SK-N-SH (cell line): ENCODE measurements around the gene GNAI3. TPM values are rescaled to one million over a fixed set of nuclear protein-coding genes. Genes with fewer than 3 reads are reported as not detected.

Experiments used
- CTCF ChIA-PET: fragments of 300-600, 350-600 bp; formaldehyde crosslinking; extraction: SDS; loops from one replicate; lab custom pipeline; 2021; lab: Yijun Ruan, JAX
- POLR2A ChIA-PET: fragments of 350-600 bp; sonication (Branson Sonifier 250); formaldehyde crosslinking; extraction: SDS; loops from one replicate; lab custom pipeline; 2020; ENCODE audit warnings: antibody characterized with exemption, inconsistent platforms; lab: Yijun Ruan, JAX
- DNase-seq: peaks from one replicate; pipeline ENCODE4 v3.0.0; 2012
- H2AFZ ChIP-seq: fragments of 200-600 bp; sonication (generic); 2 replicates; pipeline ENCODE4 v1.8.1; 2016; ENCODE audit warnings: antibody characterized with exemption, mild to moderate bottlenecking, low read depth
- H3F3A ChIP-seq: fragments of 200-600 bp; sonication (generic); replicated peaks from 2 replicates; pipeline ENCODE3; 2016; ENCODE audit warnings: antibody characterized with exemption, mild to moderate bottlenecking; ENCODE audit not compliant: insufficient read depth
- H3K27ac ChIP-seq, 2 experiments: fragments of 200-500 bp in 1 of 2; fragments of 200-600 bp in 1 of 2; sonication (Bioruptor generic) in 1 of 2; sonication (generic), shearing (Covaris generic) in 1 of 2; 2 replicates each; pipeline versions ENCODE4 v1.5.1 to v1.6.1; 2014 to 2016; ENCODE audit warnings: low read depth in 2 of 2, inconsistent platforms in 1 of 2, low read length in 1 of 2, mild to moderate bottlenecking in 1 of 2, mixed read lengths in 1 of 2
- H3K27me3 ChIP-seq: fragments of 200-600 bp; sonication (generic), shearing (Covaris generic); 2 replicates; pipeline ENCODE4 v1.6.1; 2016; ENCODE audit warnings: mixed run types; ENCODE audit not compliant: insufficient read depth
- H3K36me3 ChIP-seq, 2 experiments: fragments of 200-500 bp in 1 of 2; fragments of 200-600 bp in 1 of 2; sonication (Bioruptor generic) in 1 of 2; sonication (generic) in 1 of 2; replicated peaks in 1 of 2; 2 replicates each; pipeline versions ENCODE3 to v1.5.1; 2014 to 2016; ENCODE audit warnings: low read length in 1 of 2, mild to moderate bottlenecking in 1 of 2; ENCODE audit not compliant: insufficient read depth in 2 of 2, control insufficient read depth in 1 of 2
- H3K4me1 ChIP-seq, 2 experiments: fragments of 200-500 bp in 1 of 2; fragments of 200-600 bp in 1 of 2; sonication (Bioruptor generic) in 1 of 2; sonication (generic), shearing (Covaris generic) in 1 of 2; 2 replicates each; pipeline versions ENCODE4 v1.5.1 to v1.6.1; 2014 to 2016; ENCODE audit warnings: low read depth in 1 of 2, low read length in 1 of 2, mixed run types in 1 of 2; ENCODE audit not compliant: insufficient read depth in 2 of 2, control insufficient read depth in 1 of 2
- H3K4me2 ChIP-seq: fragments of 200-600 bp; sonication (generic), shearing (Covaris generic); 2 replicates; pipeline ENCODE4 v1.6.1; 2017; ENCODE audit warnings: mixed run types
- H3K4me3 ChIP-seq, 2 experiments: fragments of 200-500 bp in 1 of 2; fragments of 200-600 bp in 1 of 2; sonication (Bioruptor generic) in 1 of 2; sonication (generic), shearing (Covaris generic) in 1 of 2; 2 replicates each; pipeline versions ENCODE4 v1.5.1 to v1.8.1; 2014 to 2016; ENCODE audit warnings: low read depth in 2 of 2, inconsistent platforms in 1 of 2, low read length in 1 of 2, mild to moderate bottlenecking in 1 of 2, mixed read lengths in 1 of 2, moderate library complexity in 1 of 2
- H3K79me2 ChIP-seq: fragments of 200-600 bp; sonication (generic); 2 replicates; pipeline ENCODE4 v1.8.1; 2017; ENCODE audit warnings: mild to moderate bottlenecking; ENCODE audit not compliant: insufficient read depth
- H3K9ac ChIP-seq: fragments of 200-600 bp; sonication (generic); 2 replicates; pipeline ENCODE4 v1.6.1; 2017; ENCODE audit warnings: mixed run types
- H3K9me2 ChIP-seq: fragments of 200-600 bp; sonication (generic); 2 replicates; pipeline ENCODE4 v1.6.1; 2017; ENCODE audit warnings: mixed run types
- H3K9me3 ChIP-seq: fragments of 200-600 bp; sonication (generic); 2 replicates; pipeline ENCODE4 v1.6.1; 2017; ENCODE audit warnings: mixed run types, mild to moderate bottlenecking, moderate library complexity
- H4K20me1 ChIP-seq: fragments of 200-600 bp; sonication (generic); 2 replicates; pipeline ENCODE4 v1.6.1; 2017; ENCODE audit warnings: mild to moderate bottlenecking, mixed run types; ENCODE audit not compliant: insufficient read depth
- CHD2 ChIP-seq: fragments of 150-350 bp; IDR thresholded peaks from 2 replicates; pipeline ENCODE4 v1.6.1; 2018; ENCODE audit warnings: low read length; ENCODE audit not compliant: partially characterized antibody
- EP300 ChIP-seq, 2 experiments: IDR thresholded peaks; 2 replicates each; pipeline versions ENCODE4 v1.4.0 to v1.6.1; 2012; ENCODE audit warnings: borderline replicate concordance in 1 of 2, low read depth in 1 of 2, low read length in 1 of 2
- FOXJ3 ChIP-seq: sonication (generic); formaldehyde crosslinking; IDR thresholded peaks from 2 replicates; pipeline ENCODE4 v1.5.1; 2020; ENCODE audit warnings: mild to moderate bottlenecking, missing genetic modification reagents
- FOXM1 ChIP-seq: IDR thresholded peaks from 2 replicates; pipeline ENCODE4 v1.4.0; 2012; ENCODE audit warnings: low read depth, mild to moderate bottlenecking
- GATA2 ChIP-seq: sonication (generic); formaldehyde crosslinking; IDR thresholded peaks from 2 replicates; pipeline ENCODE4 v1.5.0; 2020; ENCODE audit warnings: mild to moderate bottlenecking, missing genetic modification reagents
- MEF2A ChIP-seq: IDR thresholded peaks from 2 replicates; pipeline ENCODE4 v1.4.0; 2012; ENCODE audit warnings: low read depth, borderline replicate concordance
- NRF1 ChIP-seq: IDR thresholded peaks from 2 replicates; pipeline ENCODE4 v1.6.1; 2012; ENCODE audit warnings: low read depth, mild to moderate bottlenecking, low read length
- POLR2AphosphoS5 ChIP-seq: IDR thresholded peaks from 2 replicates; pipeline ENCODE4 v1.6.1; 2012; ENCODE audit warnings: low read depth, low read length
- RCOR1 ChIP-seq: fragments of 150-350 bp; IDR thresholded peaks from 2 replicates; pipeline ENCODE4 v1.6.1; 2017; ENCODE audit warnings: antibody characterized with exemption, low read length
- RFX5 ChIP-seq: IDR thresholded peaks from 2 replicates; pipeline ENCODE4 v1.6.1; 2012; ENCODE audit warnings: mild to moderate bottlenecking, improper control_type of control experiment, low read length
- RXRA ChIP-seq: IDR thresholded peaks from 2 replicates; pipeline ENCODE4 v1.4.0; 2012; ENCODE audit warnings: low read depth, mild to moderate bottlenecking, borderline replicate concordance
- SMC3 ChIP-seq: IDR thresholded peaks from 2 replicates; pipeline ENCODE4 v1.6.1; 2012; ENCODE audit warnings: low read depth, low read length, improper control_type of control experiment
- TAF1 ChIP-seq: IDR thresholded peaks from 2 replicates; pipeline ENCODE4 v1.6.1; 2012; ENCODE audit warnings: low read depth, mild to moderate bottlenecking, low read length, moderate library complexity, borderline replicate concordance
- WGBS: methylation state at CpG from one replicate; pipeline ENCODE4 v1.1.6; 2017; ENCODE audit warnings: low lambda C conversion rate; 5-methylcytosine and 5-hydroxymethylcytosine counted together
- polyA plus RNA-seq, 3 experiments: library from polyadenylated mRNA; depleted of rRNA; stranded (reverse); fragments of >200 nt; gene quantifications; 2 replicates each; pipeline ENCODE4 v1.2.3, GENCODE V29; 2012
- TF ChIP-seq, protein P1 (sequence below): IDR thresholded peaks from 2 replicates; pipeline ENCODE4; 2012
- TF ChIP-seq, protein P2 (sequence below): IDR thresholded peaks from 2 replicates; pipeline ENCODE4 v1.4.0; 2012; ENCODE audit warnings: low read depth, borderline replicate concordance

The GNAI3 gene
- polyA plus RNA-seq, 1 of the 3 experiments (the other 2 are of a cell fraction): 4.0 TPM

DNA sequence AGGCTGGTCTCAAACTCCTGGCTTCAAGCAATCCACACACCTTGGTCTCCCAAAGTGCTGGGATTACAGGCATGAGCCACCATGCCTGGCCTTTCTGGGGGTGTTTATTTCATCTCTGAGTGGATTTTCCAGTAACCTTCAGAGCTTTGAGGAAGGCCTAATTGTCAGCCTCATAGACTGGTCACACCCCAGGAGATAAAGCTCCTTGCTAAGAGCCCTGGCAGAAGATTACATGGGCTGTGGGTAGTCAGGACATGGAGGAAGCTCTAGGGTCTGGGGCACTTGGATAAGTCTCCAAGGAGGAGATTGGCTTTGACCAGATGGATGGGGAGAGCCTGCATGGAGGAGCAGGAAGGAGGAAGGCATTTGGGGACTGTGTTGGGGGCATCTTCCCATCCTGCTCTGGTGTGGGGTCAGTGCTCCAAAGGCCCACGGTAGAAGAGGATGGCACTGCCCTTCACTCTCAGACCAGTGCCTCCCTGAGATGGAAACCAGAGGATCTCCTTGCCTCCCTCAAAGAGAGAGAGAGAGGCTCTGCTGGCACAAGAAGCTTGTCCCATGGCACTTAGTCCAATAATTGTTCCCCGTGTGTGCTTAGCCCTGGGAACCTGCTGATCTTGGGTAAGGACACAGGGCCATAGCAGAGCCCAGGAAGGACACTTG is 92.8 kb downstream of the GNAI3 start:
- H3K4me2 ChIP-seq: no peak overlapping the region
- POLR2A ChIA-PET: interaction anchor here (1.9 to 4.9 kb wide), 3 partner anchors 9 to 95 kb away, joined by 8 to 44 read pairs (median 11); partner anchors contain the start of gene GNAI3
- H3F3A ChIP-seq: peaks cover 4% of the 10 kb centered on the region
- no peaks in the 10 kb centered on the region for H3K79me2 ChIP-seq
- no peaks in the 10 kb centered on the region for H3K9me3 ChIP-seq
- peaks cover 2 to 62% of the 10 kb centered on the region in 2 experiments; a peak in 3 of 4 replicates for H3K4me1 ChIP-seq
- no peak overlapping the region for H3K9ac ChIP-seq
- 50% methylated on average over 1 of the region's 2 CpGs for WGBS
- no peak overlapping the region for H3K4me3 ChIP-seq
- H3K9me2 ChIP-seq: no peaks in the 10 kb centered on the region
- peak overlapping the region in 1 of 2 experiments; percentile 98; a peak in 3 of 4 replicates for H3K27ac ChIP-seq
- H4K20me1 ChIP-seq: no peaks in the 10 kb centered on the region
- TF ChIP-seq NRF1: no peak
- no peak for TF ChIP-seq MEF2A
- no peak for TF ChIP-seq RCOR1
- H3K27me3 ChIP-seq: no peaks in the 10 kb centered on the region
- H2AFZ ChIP-seq: no peak overlapping the region
- H3K36me3 ChIP-seq: no peaks in the 10 kb centered on the region
- DNase-seq: no peak
- CTCF ChIA-PET: interaction anchor here (0.7 to 9.5 kb wide), 26 partner anchors 9 to 855 kb away, joined by 3 to 169 read pairs (median 10); partner anchors contain the start of genes AHCYL1, AMPD2, GNAI3 and GNAT2

DNA sequence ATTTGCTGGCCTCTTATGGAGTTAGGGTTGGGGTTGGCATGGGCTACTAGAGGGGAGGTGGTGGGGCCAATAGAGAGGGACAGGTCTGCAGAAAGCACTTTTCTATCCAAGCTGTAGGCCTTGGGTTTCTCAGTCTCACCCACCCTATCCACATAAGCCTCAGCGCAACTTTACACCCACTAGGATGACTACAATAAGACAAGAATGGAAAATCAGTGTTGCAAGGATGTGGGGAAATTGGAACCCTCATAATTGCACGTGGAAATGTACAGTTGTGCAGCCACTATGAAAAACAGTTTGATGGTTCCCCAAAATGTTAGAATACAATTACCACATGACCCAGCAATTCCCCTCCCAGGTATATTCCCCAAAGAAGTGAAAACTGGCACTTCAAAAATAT is 93.4 kb downstream of the GNAI3 start:
- WGBS: 86% methylated on average over 2 of the region's 2 CpGs

More for the DNA sequence above, 93.4 kb downstream of the GNAI3 start:
- Histone ChIP-seq H3K27ac (peak overlapping the region in 1 of 2 experiments; percentile 98; a peak in 2 of 4 replicates), H3K4me3 (no peak overlapping the region), H2AFZ (no peak overlapping the region), H3K27me3 (no peaks in the 10 kb centered on the region), H3K9me2 (no peaks in the 10 kb centered on the region), H3K9me3 (no peaks in the 10 kb centered on the region), H4K20me1 (no peaks in the 10 kb centered on the region), H3K4me1 (peaks cover 0 to 56% of the 10 kb centered on the region in 2 experiments; a peak in 2 of 4 replicates), H3K4me2 (no peak overlapping the region), H3K9ac (no peak overlapping the region), H3F3A (peaks cover 4% of the 10 kb centered on the region), H3K79me2 (no peaks in the 10 kb centered on the region), H3K36me3 (no peaks in the 10 kb centered on the region)
- ChIA-PET POLR2A (interaction anchor here (4.9 kb wide), 1 partner anchor 93 kb away, joined by 44 read pairs; the partner anchor contains the start of gene GNAI3), CTCF (interaction anchor here (1.0 to 9.5 kb wide), 9 partner anchors 9 to 151 kb away, joined by 3 to 169 read pairs (median 35); partner anchors contain the start of gene GSTM4)
- no peak for DNase-seq
- TF ChIP-seq CHD2 (no peak), RCOR1 (no peak), FOXM1 (no peak), GATA2 (no peak), EP300 (IDR thresholded peaks at IDR 0.05; ENCODE audit: borderline replicate concordance in 1 of 2, low read depth in 1 of 2, low read length in 1 of 2) (no peak), SMC3 (no peak), POLR2AphosphoS5 (no peak), RXRA (no peak), RFX5 (no peak), MEF2A (no peak), FOXJ3 (CRISPR knock-in tag) (no peak), TAF1 (no peak)
- TF ChIP-seq, protein P1, sequence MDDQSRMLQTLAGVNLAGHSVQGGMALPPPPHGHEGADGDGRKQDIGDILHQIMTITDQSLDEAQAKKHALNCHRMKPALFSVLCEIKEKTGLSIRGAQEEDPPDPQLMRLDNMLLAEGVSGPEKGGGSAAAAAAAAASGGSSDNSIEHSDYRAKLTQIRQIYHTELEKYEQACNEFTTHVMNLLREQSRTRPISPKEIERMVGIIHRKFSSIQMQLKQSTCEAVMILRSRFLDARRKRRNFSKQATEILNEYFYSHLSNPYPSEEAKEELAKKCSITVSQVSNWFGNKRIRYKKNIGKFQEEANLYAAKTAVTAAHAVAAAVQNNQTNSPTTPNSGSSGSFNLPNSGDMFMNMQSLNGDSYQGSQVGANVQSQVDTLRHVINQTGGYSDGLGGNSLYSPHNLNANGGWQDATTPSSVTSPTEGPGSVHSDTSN: no peak
- TF ChIP-seq, protein P2, sequence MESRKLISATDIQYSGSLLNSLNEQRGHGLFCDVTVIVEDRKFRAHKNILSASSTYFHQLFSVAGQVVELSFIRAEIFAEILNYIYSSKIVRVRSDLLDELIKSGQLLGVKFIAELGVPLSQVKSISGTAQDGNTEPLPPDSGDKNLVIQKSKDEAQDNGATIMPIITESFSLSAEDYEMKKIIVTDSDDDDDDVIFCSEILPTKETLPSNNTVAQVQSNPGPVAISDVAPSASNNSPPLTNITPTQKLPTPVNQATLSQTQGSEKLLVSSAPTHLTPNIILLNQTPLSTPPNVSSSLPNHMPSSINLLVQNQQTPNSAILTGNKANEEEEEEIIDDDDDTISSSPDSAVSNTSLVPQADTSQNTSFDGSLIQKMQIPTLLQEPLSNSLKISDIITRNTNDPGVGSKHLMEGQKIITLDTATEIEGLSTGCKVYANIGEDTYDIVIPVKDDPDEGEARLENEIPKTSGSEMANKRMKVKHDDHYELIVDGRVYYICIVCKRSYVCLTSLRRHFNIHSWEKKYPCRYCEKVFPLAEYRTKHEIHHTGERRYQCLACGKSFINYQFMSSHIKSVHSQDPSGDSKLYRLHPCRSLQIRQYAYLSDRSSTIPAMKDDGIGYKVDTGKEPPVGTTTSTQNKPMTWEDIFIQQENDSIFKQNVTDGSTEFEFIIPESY: no peak
